ENCODE measurements around the gene ANKRD44.

DNA sequence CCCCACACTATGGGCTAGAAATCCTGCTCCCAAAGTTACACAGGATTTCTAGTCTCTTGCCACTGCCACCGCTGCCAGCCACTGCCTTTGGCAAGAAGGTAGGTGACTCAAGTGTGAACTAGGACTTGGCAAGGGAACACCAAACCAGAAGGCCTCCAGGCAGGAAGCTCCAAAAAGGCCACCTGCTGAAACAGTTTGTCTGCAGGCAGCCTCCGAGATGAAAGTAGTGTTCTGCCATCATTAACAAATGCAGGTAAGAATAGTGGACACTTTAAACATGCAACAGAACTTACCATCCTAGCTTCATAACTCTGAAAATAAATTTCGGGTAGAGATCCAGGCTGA lies 3.9 kb downstream of the ANKRD44 start:
- TF ChIP-seq, protein P1, sequence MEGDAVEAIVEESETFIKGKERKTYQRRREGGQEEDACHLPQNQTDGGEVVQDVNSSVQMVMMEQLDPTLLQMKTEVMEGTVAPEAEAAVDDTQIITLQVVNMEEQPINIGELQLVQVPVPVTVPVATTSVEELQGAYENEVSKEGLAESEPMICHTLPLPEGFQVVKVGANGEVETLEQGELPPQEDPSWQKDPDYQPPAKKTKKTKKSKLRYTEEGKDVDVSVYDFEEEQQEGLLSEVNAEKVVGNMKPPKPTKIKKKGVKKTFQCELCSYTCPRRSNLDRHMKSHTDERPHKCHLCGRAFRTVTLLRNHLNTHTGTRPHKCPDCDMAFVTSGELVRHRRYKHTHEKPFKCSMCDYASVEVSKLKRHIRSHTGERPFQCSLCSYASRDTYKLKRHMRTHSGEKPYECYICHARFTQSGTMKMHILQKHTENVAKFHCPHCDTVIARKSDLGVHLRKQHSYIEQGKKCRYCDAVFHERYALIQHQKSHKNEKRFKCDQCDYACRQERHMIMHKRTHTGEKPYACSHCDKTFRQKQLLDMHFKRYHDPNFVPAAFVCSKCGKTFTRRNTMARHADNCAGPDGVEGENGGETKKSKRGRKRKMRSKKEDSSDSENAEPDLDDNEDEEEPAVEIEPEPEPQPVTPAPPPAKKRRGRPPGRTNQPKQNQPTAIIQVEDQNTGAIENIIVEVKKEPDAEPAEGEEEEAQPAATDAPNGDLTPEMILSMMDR (IDR thresholded peaks at IDR 0.05), result no peak
- TF ChIP-seq POLR2A (IDR thresholded peaks at IDR 0.05), result no peak
